Stimulated activated naive CD8-positive, alpha-beta T cell treated with anti-CD3 and anti-CD28 coated beads, Interleukin-15, Interleukin-2, amounts not matched to agents 100 ng/mL and 50 ng/mL, for 24 hours (primary cell): ENCODE data around the gene P2RY14.

ENCODE experiments used
- H3K27ac Mint-ChIP-seq: one replicate; pipeline ENCODE4 v1.8.0; 2021; ENCODE audit warnings: mild to moderate bottlenecking, mixed read lengths
- H3K27me3 Mint-ChIP-seq: one replicate; pipeline ENCODE4 v1.8.0; 2021; ENCODE audit warnings: mixed read lengths
- H3K36me3 Mint-ChIP-seq: one replicate; pipeline ENCODE4 v1.8.0; 2021; ENCODE audit warnings: low read depth, mixed read lengths
- H3K4me1 Mint-ChIP-seq: one replicate; pipeline ENCODE4 v1.8.0; 2021; ENCODE audit warnings: low read depth, mixed read lengths
- H3K4me3 Mint-ChIP-seq: one replicate; pipeline ENCODE4 v1.8.0; 2021; ENCODE audit warnings: mild to moderate bottlenecking, mixed read lengths
- H3K9me3 Mint-ChIP-seq: one replicate; pipeline ENCODE4 v1.8.0; 2021; ENCODE audit warnings: mixed read lengths

The P2RY14 gene

GRCh38 chr3:151278230-151278629 is at the start of gene P2RY14:
Gene P2RY14, minus strand, starts transcription at chr3:151278542. Its CDS starts 64,226 bp downstream, at chr3:151214316.
- Mint-ChIP-seq H3K4me3 (peak within 1 kb of the TSS; percentile 31), H3K36me3 (no peaks in the 10 kb centered on the region), H3K9me3 (no peaks in the 10 kb centered on the region), H3K27ac (peak within 1 kb of the TSS; percentile 69), H3K4me1 (peaks cover 55% of the 10 kb centered on the region), H3K27me3 (no peaks in the 10 kb centered on the region)

- Mint-ChIP-seq H3K27ac (no peak overlapping the region), H3K9me3 (no peaks in the 10 kb centered on the region), H3K36me3 (no peaks in the 10 kb centered on the region), H3K27me3 (peaks cover 17% of the 10 kb centered on the region), H3K4me1 (peaks cover 19% of the 10 kb centered on the region), H3K4me3 (no peak overlapping the region)
These were observed 49.3 kb upstream of the P2RY14 start for GRCh38 chr3:151327571-151328198.

- Mint-ChIP-seq H3K4me1 (peaks cover 26% of the 10 kb centered on the region), H3K27ac (no peak overlapping the region), H3K27me3 (peaks cover 7% of the 10 kb centered on the region), H3K36me3 (no peaks in the 10 kb centered on the region), H3K4me3 (no peak overlapping the region), H3K9me3 (no peaks in the 10 kb centered on the region)
These were observed 44.2 kb upstream of the P2RY14 start for GRCh38 chr3:151322511-151322910.

- Mint-ChIP-seq H3K4me1 (peaks cover 30% of the 10 kb centered on the region), H3K27me3 (peaks cover 7% of the 10 kb centered on the region), H3K27ac (no peak overlapping the region), H3K9me3 (no peaks in the 10 kb centered on the region), H3K4me3 (no peak overlapping the region), H3K36me3 (no peaks in the 10 kb centered on the region)
These were observed 43.2 kb upstream of the P2RY14 start for GRCh38 chr3:151321526-151321925.

GRCh38 chr3:151320131-151320530 is 41.8 kb upstream of the P2RY14 start:
- no peaks in the 10 kb centered on the region for H3K36me3 Mint-ChIP-seq
- no peaks in the 10 kb centered on the region for H3K27me3 Mint-ChIP-seq
- no peaks in the 10 kb centered on the region for H3K9me3 Mint-ChIP-seq
- H3K4me1 Mint-ChIP-seq = peaks cover 40% of the 10 kb centered on the region
- no peak overlapping the region for H3K4me3 Mint-ChIP-seq
- H3K27ac Mint-ChIP-seq = no peak overlapping the region

- Mint-ChIP-seq H3K36me3 (no peaks in the 10 kb centered on the region), H3K27me3 (no peaks in the 10 kb centered on the region), H3K27ac (no peak overlapping the region), H3K4me3 (no peak overlapping the region), H3K4me1 (peaks cover 40% of the 10 kb centered on the region), H3K9me3 (no peaks in the 10 kb centered on the region)
These were observed 41.3 kb upstream of the P2RY14 start for GRCh38 chr3:151319628-151320027.

- Mint-ChIP-seq H3K9me3 (no peaks in the 10 kb centered on the region), H3K4me3 (no peak overlapping the region), H3K27me3 (no peaks in the 10 kb centered on the region), H3K4me1 (peaks cover 40% of the 10 kb centered on the region), H3K27ac (no peak overlapping the region), H3K36me3 (no peaks in the 10 kb centered on the region)
These were observed 40.6 kb upstream of the P2RY14 start for GRCh38 chr3:151318991-151319390.

GRCh38 chr3:151318313-151318712 is 40.0 kb upstream of the P2RY14 start:
- Mint-ChIP-seq H3K4me3 (no peak overlapping the region), H3K9me3 (no peaks in the 10 kb centered on the region), H3K4me1 (peaks cover 35% of the 10 kb centered on the region), H3K27me3 (no peaks in the 10 kb centered on the region), H3K36me3 (no peaks in the 10 kb centered on the region), H3K27ac (peak overlapping the region; percentile 56)

GRCh38 chr3:151316267-151316991 is 38.1 kb upstream of the P2RY14 start, which contains the start of gene GPR87:
Gene GPR87, minus strand, starts transcription at chr3:151316820. Its CDS starts 16,720 bp downstream, at chr3:151300100.
- H3K27ac Mint-ChIP-seq = peak within 1 kb of the TSS; percentile 63
- peak within 1 kb of the TSS; percentile 62 for H3K4me3 Mint-ChIP-seq
- H3K27me3 Mint-ChIP-seq = no peaks in the 10 kb centered on the region
- no peaks in the 10 kb centered on the region for H3K36me3 Mint-ChIP-seq
- no peaks in the 10 kb centered on the region for H3K9me3 Mint-ChIP-seq
- peaks cover 31% of the 10 kb centered on the region for H3K4me1 Mint-ChIP-seq

- peaks cover 31% of the 10 kb centered on the region for H3K4me1 Mint-ChIP-seq
- no peaks in the 10 kb centered on the region for H3K36me3 Mint-ChIP-seq
- no peaks in the 10 kb centered on the region for H3K9me3 Mint-ChIP-seq
- H3K4me3 Mint-ChIP-seq = peak overlapping the region; percentile 62
- H3K27ac Mint-ChIP-seq = peak overlapping the region; percentile 63
- H3K27me3 Mint-ChIP-seq = no peaks in the 10 kb centered on the region
These were observed 37.5 kb upstream of the P2RY14 start for GRCh38 chr3:151315846-151316245.

GRCh38 chr3:151315136-151315535 is 36.8 kb upstream of the P2RY14 start:
- no peaks in the 10 kb centered on the region for H3K9me3 Mint-ChIP-seq
- no peak overlapping the region for H3K27ac Mint-ChIP-seq
- no peaks in the 10 kb centered on the region for H3K36me3 Mint-ChIP-seq
- no peak overlapping the region for H3K4me3 Mint-ChIP-seq
- H3K4me1 Mint-ChIP-seq = peaks cover 27% of the 10 kb centered on the region
- H3K27me3 Mint-ChIP-seq = no peaks in the 10 kb centered on the region

- Mint-ChIP-seq H3K27me3 (no peaks in the 10 kb centered on the region), H3K9me3 (no peaks in the 10 kb centered on the region), H3K4me1 (peaks cover 21% of the 10 kb centered on the region), H3K36me3 (no peaks in the 10 kb centered on the region), H3K27ac (no peak overlapping the region), H3K4me3 (no peak overlapping the region)
These were observed 36.3 kb upstream of the P2RY14 start for GRCh38 chr3:151314593-151314992.

- Mint-ChIP-seq H3K4me3 (no peak overlapping the region), H3K4me1 (peaks cover 23% of the 10 kb centered on the region)
These were observed 35.8 kb upstream of the P2RY14 start for GRCh38 chr3:151314137-151314536.

GRCh38 chr3:151312972-151313371 is 34.6 kb upstream of the P2RY14 start:
- Mint-ChIP-seq H3K27ac (no peak overlapping the region), H3K27me3 (no peaks in the 10 kb centered on the region), H3K4me3 (no peak overlapping the region), H3K36me3 (no peaks in the 10 kb centered on the region), H3K9me3 (no peaks in the 10 kb centered on the region), H3K4me1 (peaks cover 28% of the 10 kb centered on the region)

More at GRCh38 chr3:151314137-151314536, 35.8 kb upstream of the P2RY14 start:
- Mint-ChIP-seq H3K27me3 (no peaks in the 10 kb centered on the region), H3K27ac (no peak overlapping the region), H3K9me3 (no peaks in the 10 kb centered on the region), H3K36me3 (no peaks in the 10 kb centered on the region)

- no peaks in the 10 kb centered on the region for H3K27me3 Mint-ChIP-seq
- H3K36me3 Mint-ChIP-seq = no peaks in the 10 kb centered on the region
- H3K4me1 Mint-ChIP-seq = peaks cover 48% of the 10 kb centered on the region
- H3K4me3 Mint-ChIP-seq = no peak overlapping the region
- H3K27ac Mint-ChIP-seq = no peak overlapping the region
- H3K9me3 Mint-ChIP-seq = no peaks in the 10 kb centered on the region
These were observed 31.2 kb upstream of the P2RY14 start for GRCh38 chr3:151309566-151309965.
